ENCODE data around the gene GPBP1L1. TPM values are rescaled to one million over a fixed set of nuclear protein-coding genes. Genes with fewer than 3 reads are reported as not detected.

The GPBP1L1 gene
- total and polyA plus RNA-seq, 7 donors, result 77.5 to 142 (median 109) TPM

- intact Hi-C loops (cut with DNase I), result no loop called here
- no peak for DNase-seq
- Histone ChIP-seq H3K27ac (no peak overlapping the region), H3K4me3 (no peak overlapping the region), H3K9me3 (no peaks in the 10 kb centered on the region), H3K4me1 (peaks cover 0 to 5% (median 0%) of the 10 kb centered on the region in 4 donors), H3K36me3 (peaks cover 32 to 66% (median 56%) of the 10 kb centered on the region in 4 donors), H3K27me3 (no peaks in the 10 kb centered on the region)
- WGBS, 2 donors, result 85 to 93% methylated on average over 2 of the region's 2 CpGs
- TF ChIP-seq POLR2A (IDR thresholded peaks at IDR 0.05) (no peak), POLR2AphosphoS5 (IDR thresholded peaks at IDR 0.05) (no peak), EP300 (IDR thresholded peaks at IDR 0.05) (no peak), CTCF (IDR thresholded peaks at IDR 0.05) (no peak)
Measured at GRCh38 chr1:45659222-45659621, 27.1 kb downstream of the GPBP1L1 start.

GRCh38 chr1:45658171-45658570, 28.2 kb downstream of the GPBP1L1 start:
- Histone ChIP-seq H3K27ac (no peak overlapping the region), H3K36me3 (peaks cover 32 to 77% (median 60%) of the 10 kb centered on the region in 4 donors), H3K9me3 (no peaks in the 10 kb centered on the region), H3K4me1 (peaks cover 0 to 5% (median 0%) of the 10 kb centered on the region in 4 donors), H3K4me3 (no peak overlapping the region), H3K27me3 (no peaks in the 10 kb centered on the region)
- intact Hi-C loops (cut with DNase I), result no loop called here
- 22 to 65% methylated on average over 2 of the region's 2 CpGs for WGBS, 2 donors
- no peak for DNase-seq
- TF ChIP-seq POLR2A (IDR thresholded peaks at IDR 0.05) (no peak), CTCF (IDR thresholded peaks at IDR 0.05) (no peak), EP300 (IDR thresholded peaks at IDR 0.05) (no peak), POLR2AphosphoS5 (IDR thresholded peaks at IDR 0.05) (no peak)

GRCh38 chr1:45656573-45657226, 29.6 kb downstream of the GPBP1L1 start:
- intact Hi-C loops (cut with DNase I), result no loop called here
- no peak overlapping the region for H3K4me3 ChIP-seq
- no peak overlapping the region for H3K27ac ChIP-seq
- H3K27me3 ChIP-seq, result no peaks in the 10 kb centered on the region
- peaks cover 0 to 5% (median 0%) of the 10 kb centered on the region in 4 donors for H3K4me1 ChIP-seq
- no peak for DNase-seq
- 89 to 90% methylated on average over 3 of the region's 3 CpGs for WGBS, 2 donors
- peaks cover 32 to 92% (median 64%) of the 10 kb centered on the region in 4 donors for H3K36me3 ChIP-seq
- no peaks in the 10 kb centered on the region for H3K9me3 ChIP-seq
- no peak for TF ChIP-seq POLR2AphosphoS5 (IDR thresholded peaks at IDR 0.05)
- no peak for TF ChIP-seq CTCF (IDR thresholded peaks at IDR 0.05)
- no peak for TF ChIP-seq POLR2A (IDR thresholded peaks at IDR 0.05)
- TF ChIP-seq EP300 (IDR thresholded peaks at IDR 0.05), result no peak

DNA sequence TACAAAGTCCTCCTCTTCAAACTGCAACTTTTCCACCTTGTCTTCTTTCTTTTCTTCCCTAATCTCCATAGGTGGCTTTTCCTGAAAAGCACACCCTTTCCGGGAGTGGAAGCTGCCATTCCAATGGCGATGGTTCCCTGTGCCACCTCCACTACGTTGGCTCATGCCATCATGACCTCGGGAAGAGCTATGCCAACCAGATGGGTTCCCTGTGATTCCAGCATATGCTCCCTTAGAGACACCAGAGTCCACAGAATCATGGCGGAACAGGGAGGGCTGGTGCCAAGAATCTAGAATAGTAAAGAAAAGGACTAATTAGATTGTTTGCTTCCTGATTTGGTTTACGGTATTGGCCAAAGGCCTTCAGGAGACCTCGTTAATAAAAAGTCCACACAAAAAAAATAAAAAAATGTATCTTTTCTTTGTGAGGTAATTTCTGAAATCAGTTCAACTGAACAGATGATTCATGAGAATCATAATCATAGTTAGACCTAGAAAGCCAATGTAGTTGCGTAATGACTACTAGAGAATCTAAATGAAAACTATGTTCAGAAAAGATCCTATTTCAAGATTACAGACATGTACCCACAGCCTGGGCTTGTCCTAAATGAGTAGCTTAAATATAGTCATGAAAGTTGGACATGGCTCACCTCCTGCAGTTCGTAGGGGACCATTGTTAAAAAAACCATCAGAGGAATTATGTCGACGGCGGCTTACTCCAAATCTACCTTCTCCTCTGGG, 31.6 kb downstream of the GPBP1L1 start:
- DNase-seq, result no peak
- Histone ChIP-seq H3K4me1 (no peaks in the 10 kb centered on the region), H3K4me3 (no peak overlapping the region), H3K9me3 (no peaks in the 10 kb centered on the region), H3K27ac (no peak overlapping the region), H3K36me3 (peaks cover 31 to 100% (median 67%) of the 10 kb centered on the region in 4 donors), H3K27me3 (no peaks in the 10 kb centered on the region)
- intact Hi-C loops (cut with DNase I), result no loop called here
- 92% methylated on average over 12 of the region's 12 CpGs for WGBS, 2 donors
- TF ChIP-seq CTCF (IDR thresholded peaks at IDR 0.05) (no peak), EP300 (IDR thresholded peaks at IDR 0.05) (no peak), POLR2A (IDR thresholded peaks at IDR 0.05) (no peak), POLR2AphosphoS5 (IDR thresholded peaks at IDR 0.05) (no peak)
